B cell (primary cell): ENCODE measurements around the gene GRID1. TPM values are rescaled to one million over a fixed set of nuclear protein-coding genes. Genes with fewer than 3 reads are reported as not detected.

Experiments used
- ATAC-seq: fragments of 200-7000 bp; cut with Tn5 transposase; one replicate; pipeline ENCODE4 v1.10.0; 2021; ENCODE audit warnings: low read depth, mild to moderate bottlenecking, moderate number of reproducible peaks, moderate library complexity
- CTCF ChIA-PET: fragments of 350-600 bp; sonication (Branson Sonifier 250); formaldehyde crosslinking; loops from one replicate; lab custom pipeline; 2021; ENCODE audit warnings: antibody characterized with exemption, inconsistent platforms; lab: Charles Lee
- POLR2A ChIA-PET: fragments of 350-600 bp; sonication (Branson Sonifier 250); formaldehyde crosslinking; loops from one replicate; lab custom pipeline; 2021; ENCODE audit warnings: antibody characterized with exemption; lab: Charles Lee
- DNase-seq: peaks from one replicate; pipeline ENCODE4 v3.0.0; 2013
- H2AFZ ChIP-seq: 2 replicates; pipeline ENCODE4 v1.6.1; 2012; ENCODE audit warnings: mild to moderate bottlenecking, low read depth, low read length; ENCODE audit not compliant: insufficient read depth, poor library complexity, severe bottlenecking
- H3K27ac ChIP-seq, 2 donors: 1 replicate in 1 of 2; 2 replicates in 1 of 2; pipeline ENCODE4 v1.5.1; 2012 to 2013; ENCODE audit warnings: low read length in 2 of 2, mild to moderate bottlenecking in 2 of 2, moderate library complexity in 1 of 2
- H3K27me3 ChIP-seq, 4 experiments: fragments of 200-600 bp in 1 of 4; sonication (generic) in 1 of 4; replicated peaks in 1 of 4; 1 replicate in 2 of 4; 2 replicates in 2 of 4; pipeline versions ENCODE4 v1.6.1 to v1.7.0; 2013 to 2016; ENCODE audit warnings: low read length in 3 of 4, mild to moderate bottlenecking in 2 of 4, mixed read lengths in 1 of 4, moderate library complexity in 1 of 4; ENCODE audit not compliant: insufficient read depth in 4 of 4, control insufficient read depth in 3 of 4; ENCODE audit errors: control extremely low read depth in 1 of 4
- H3K36me3 ChIP-seq, 2 experiments: replicated peaks in 1 of 2; 1 replicate in 1 of 2; 2 replicates in 1 of 2; pipeline versions ENCODE4 v1.6.1 to v1.7.1; 2013; ENCODE audit warnings: low read length in 1 of 2; ENCODE audit not compliant: insufficient read depth in 2 of 2, control insufficient read depth in 1 of 2; ENCODE audit errors: control extremely low read depth in 1 of 2, extremely low read depth in 1 of 2
- H3K4me1 ChIP-seq, 2 donors: fragments of 200-600 bp in 1 of 2; sonication (generic) in 1 of 2; 1 replicate in 1 of 2; 2 replicates in 1 of 2; pipeline versions ENCODE4 v1.5.1 to v1.6.1; 2013 to 2017; ENCODE audit warnings: low read length in 2 of 2; ENCODE audit not compliant: control insufficient read depth in 2 of 2, insufficient read depth in 2 of 2
- H3K4me2 ChIP-seq: replicated peaks from 2 replicates; pipeline ENCODE3; 2012; ENCODE audit warnings: mild to moderate bottlenecking, low read depth, low read length; ENCODE audit not compliant: poor library complexity, severe bottlenecking
- H3K4me3 ChIP-seq, 5 experiments: fragments of 200-600 bp in 1 of 5; sonication (generic) in 1 of 5; 1 replicate in 3 of 5; 2 replicates in 2 of 5; pipeline versions ENCODE4 v1.5.1 to v1.7.0; 2011 to 2016; ENCODE audit warnings: low read length in 4 of 5, mild to moderate bottlenecking in 4 of 5, low read depth in 2 of 5, control low read depth in 1 of 5, moderate library complexity in 1 of 5; ENCODE audit not compliant: insufficient read depth in 1 of 5; ENCODE audit errors: control extremely low read depth in 1 of 5, extremely low read depth in 1 of 5
- H3K79me2 ChIP-seq: fragments of 200-600 bp; sonication (generic); one replicate; pipeline ENCODE4 v1.6.0; 2016; ENCODE audit warnings: low read length; ENCODE audit not compliant: control insufficient read depth, insufficient read depth
- H3K9ac ChIP-seq: fragments of 200-600 bp; sonication (generic); 2 replicates; pipeline ENCODE4 v1.6.1; 2017; ENCODE audit warnings: mild to moderate bottlenecking, low read length, moderate library complexity
- H3K9me3 ChIP-seq, 3 donors: one replicate each; pipeline versions ENCODE4 v1.6.1 to v1.7.1; 2013; ENCODE audit warnings: low read length in 2 of 3; ENCODE audit not compliant: control insufficient read depth in 2 of 3, insufficient read depth in 1 of 3; ENCODE audit errors: control extremely low read depth in 1 of 3
- H4K20me1 ChIP-seq: 2 replicates; pipeline ENCODE4 v1.6.0; 2012; ENCODE audit warnings: mild to moderate bottlenecking, low read length; ENCODE audit not compliant: insufficient read depth, control insufficient read depth, poor library complexity, severe bottlenecking
- H3K27ac Mint-ChIP-seq: one replicate; pipeline ENCODE4 v1.8.0; 2021; ENCODE audit warnings: mixed read lengths
- H3K27me3 Mint-ChIP-seq: one replicate; pipeline ENCODE4 v1.8.0; 2021; ENCODE audit warnings: mixed read lengths
- H3K4me1 Mint-ChIP-seq: one replicate; pipeline ENCODE4 v1.8.0; 2021; ENCODE audit warnings: mixed read lengths
- H3K4me3 Mint-ChIP-seq: one replicate; pipeline ENCODE4 v1.8.0; 2021; ENCODE audit warnings: mixed read lengths
- H3K9me3 Mint-ChIP-seq: one replicate; pipeline ENCODE4 v1.8.0; 2022; ENCODE audit warnings: mixed read lengths; ENCODE audit not compliant: insufficient read depth
- EZH2 ChIP-seq: IDR thresholded peaks from 2 replicates; pipeline ENCODE4 v1.6.1; 2012; ENCODE audit warnings: borderline replicate concordance, low read depth, mild to moderate bottlenecking, moderate library complexity, low read length; ENCODE audit not compliant: insufficient read depth, poor library complexity, severe bottlenecking
- WGBS: methylation state at CpG from one replicate; pipeline ENCODE4 v1.1.5; 2013; ENCODE audit warnings: missing lambda C conversion rate; ENCODE audit not compliant: insufficient coverage; 5-methylcytosine and 5-hydroxymethylcytosine counted together
- intact Hi-C: fragments of 100-400 bp; cut with micrococcal nuclease; formaldehyde crosslinking; loops from one replicate; pipeline ENCODE4 v1.10.0; 2022
- polyA plus RNA-seq: library from polyadenylated mRNA; depleted of rRNA; stranded (reverse); fragments of >200 nt; gene quantifications from 2 replicates; pipeline ENCODE4 v1.2.3, GENCODE V29; 2012
- total RNA-seq, 2 donors: library from RNA; stranded (reverse); fragments of 120-200 nt in 1 of 2; gene quantifications; 1 replicate in 1 of 2; 2 replicates in 1 of 2; pipeline versions ENCODE4 v1.2.3 to v1.2.4, GENCODE V29; 2013 to 2022
- TF ChIP-seq, protein P1 (sequence below): fragments of 200-600 bp; IDR thresholded peaks from one replicate; pipeline ENCODE4 v1.8.0; 2022; ENCODE audit warnings: antibody characterized with exemption, mild to moderate bottlenecking

Gene GRID1
- total and polyA plus RNA-seq, 2 donors (not counting 1 experiment from before 2014, with no cell fraction given) = not detected

DNA sequence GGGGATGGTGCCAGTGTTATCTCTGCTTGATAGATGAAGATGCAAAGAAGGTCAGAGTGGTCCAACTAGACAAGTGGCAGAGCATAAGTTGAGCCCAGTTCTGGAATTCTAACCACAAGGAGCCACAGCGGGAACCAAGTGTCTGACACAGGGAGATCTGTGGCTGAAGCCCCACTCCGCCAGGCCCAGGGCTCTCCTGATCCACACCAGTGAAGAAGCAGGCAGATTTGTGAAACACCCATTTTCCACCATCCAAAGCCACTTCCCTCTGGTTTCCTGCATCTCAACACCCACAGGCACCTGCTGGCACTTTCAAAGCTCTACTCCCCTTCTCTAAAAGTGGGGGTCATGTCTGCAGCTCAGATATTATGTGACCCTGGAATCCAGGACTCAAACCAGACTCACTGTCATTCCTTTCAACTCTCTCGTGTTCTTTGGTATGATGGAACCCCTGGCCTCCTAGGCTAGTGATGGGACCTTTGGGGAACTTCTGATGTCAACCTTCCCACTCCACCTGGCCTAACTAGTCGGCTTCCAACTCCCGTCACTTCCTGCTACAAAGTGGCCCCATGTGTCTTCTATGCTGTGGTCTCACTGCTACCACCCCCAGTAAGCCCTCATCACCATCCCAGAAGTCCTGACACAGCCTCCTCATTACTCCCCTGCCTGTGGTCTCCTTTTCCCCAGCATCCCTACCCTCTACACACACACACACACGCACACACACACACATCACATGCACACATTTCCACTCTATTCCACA lies 177.6 kb downstream of the GRID1 start:
- Histone ChIP-seq H4K20me1 (no peaks in the 10 kb centered on the region), H3K79me2 (no peaks in the 10 kb centered on the region), H3K27me3 (peaks cover 0 to 3% (median 0%) of the 10 kb centered on the region in 4 experiments), H3K4me2 (no peak overlapping the region), H3K36me3 (no peaks in the 10 kb centered on the region), H3K27ac (no peak overlapping the region), H3K9ac (no peak overlapping the region), H3K4me1 (no peaks in the 10 kb centered on the region), H2AFZ (no peak overlapping the region), H3K9me3 (no peaks in the 10 kb centered on the region), H3K4me3 (no peak overlapping the region)
- WGBS = 73% methylated on average over 6 of the region's 6 CpGs
- intact Hi-C loops = no loop called here
- DNase-seq (no peak), ATAC-seq (no peak)
- H3K4me3 Mint-ChIP-seq = no peak overlapping the region
- CTCF ChIA-PET = no interaction called here
- POLR2A ChIA-PET = no interaction called here
- H3K4me1 Mint-ChIP-seq = no peaks in the 10 kb centered on the region
- TF ChIP-seq, protein P1, sequence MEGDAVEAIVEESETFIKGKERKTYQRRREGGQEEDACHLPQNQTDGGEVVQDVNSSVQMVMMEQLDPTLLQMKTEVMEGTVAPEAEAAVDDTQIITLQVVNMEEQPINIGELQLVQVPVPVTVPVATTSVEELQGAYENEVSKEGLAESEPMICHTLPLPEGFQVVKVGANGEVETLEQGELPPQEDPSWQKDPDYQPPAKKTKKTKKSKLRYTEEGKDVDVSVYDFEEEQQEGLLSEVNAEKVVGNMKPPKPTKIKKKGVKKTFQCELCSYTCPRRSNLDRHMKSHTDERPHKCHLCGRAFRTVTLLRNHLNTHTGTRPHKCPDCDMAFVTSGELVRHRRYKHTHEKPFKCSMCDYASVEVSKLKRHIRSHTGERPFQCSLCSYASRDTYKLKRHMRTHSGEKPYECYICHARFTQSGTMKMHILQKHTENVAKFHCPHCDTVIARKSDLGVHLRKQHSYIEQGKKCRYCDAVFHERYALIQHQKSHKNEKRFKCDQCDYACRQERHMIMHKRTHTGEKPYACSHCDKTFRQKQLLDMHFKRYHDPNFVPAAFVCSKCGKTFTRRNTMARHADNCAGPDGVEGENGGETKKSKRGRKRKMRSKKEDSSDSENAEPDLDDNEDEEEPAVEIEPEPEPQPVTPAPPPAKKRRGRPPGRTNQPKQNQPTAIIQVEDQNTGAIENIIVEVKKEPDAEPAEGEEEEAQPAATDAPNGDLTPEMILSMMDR = no peak
- no peak for TF ChIP-seq EZH2
- H3K27me3 Mint-ChIP-seq = peaks cover 25% of the 10 kb centered on the region
- H3K27ac Mint-ChIP-seq = no peak overlapping the region
- no peaks in the 10 kb centered on the region for H3K9me3 Mint-ChIP-seq

DNA sequence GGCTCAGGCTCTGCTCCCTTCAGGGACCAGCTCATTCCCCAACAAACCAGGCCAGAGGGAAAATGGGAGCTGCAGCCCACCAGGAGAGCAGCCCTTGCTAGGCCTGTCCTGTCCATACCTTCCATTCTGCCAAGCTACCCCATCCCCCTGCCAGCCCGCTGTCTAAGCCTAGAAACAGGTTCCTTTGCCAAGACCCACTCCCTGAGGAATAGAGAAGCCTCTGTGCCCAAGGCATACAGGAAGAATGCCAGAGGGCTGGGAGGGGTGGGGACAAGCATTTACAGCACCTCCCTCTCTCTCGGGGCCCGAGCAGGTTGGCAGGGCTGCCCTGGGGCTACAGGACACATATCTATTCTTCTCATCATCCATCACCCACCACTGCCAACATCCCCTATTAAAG lies 178.3 kb downstream of the GRID1 start:
- no peak overlapping the region for H3K27ac Mint-ChIP-seq
- no peak overlapping the region for H3K4me3 ChIP-seq
- H3K79me2 ChIP-seq = no peaks in the 10 kb centered on the region
- CTCF ChIA-PET = no interaction called here
- TF ChIP-seq EZH2 = no peak
- TF ChIP-seq, protein P1 = no peak
- intact Hi-C loops = no loop called here
- peaks cover 0 to 3% (median 0%) of the 10 kb centered on the region in 4 experiments for H3K27me3 ChIP-seq
- POLR2A ChIA-PET = no interaction called here
- H3K27ac ChIP-seq = no peak overlapping the region
- H3K4me3 Mint-ChIP-seq = no peak overlapping the region
- no peaks in the 10 kb centered on the region for H4K20me1 ChIP-seq
- no peak for ATAC-seq
- no peaks in the 10 kb centered on the region for H3K9me3 ChIP-seq
- no peaks in the 10 kb centered on the region for H3K36me3 ChIP-seq
- H3K4me1 ChIP-seq = no peaks in the 10 kb centered on the region
- peaks cover 25% of the 10 kb centered on the region for H3K27me3 Mint-ChIP-seq
- no peaks in the 10 kb centered on the region for H3K4me1 Mint-ChIP-seq
- WGBS = 60% methylated on average over 2 of the region's 3 CpGs
- no peak overlapping the region for H3K4me2 ChIP-seq
- no peaks in the 10 kb centered on the region for H3K9me3 Mint-ChIP-seq
- no peak overlapping the region for H3K9ac ChIP-seq
- no peak overlapping the region for H2AFZ ChIP-seq
- no peak for DNase-seq
